Activated CD4-positive, alpha-beta T cell treated with anti-CD3 and anti-CD28 coated beads, Interleukin-2, amount 10 ng/mL, durations not matched to agents 7 days and 5 days (primary cell): ENCODE measurements around the gene SPRED1. TPM values are rescaled to one million over a fixed set of nuclear protein-coding genes. Genes with fewer than 3 reads are reported as not detected.

Experiments used
- CTCF ChIA-PET: fragments of 350-600 bp; sonication (Branson Sonifier 250); formaldehyde crosslinking; loops from one replicate; lab custom pipeline; 2021; ENCODE audit warnings: antibody characterized with exemption; lab: Charles Lee
- POLR2A ChIA-PET: fragments of 350-600 bp; sonication (Branson Sonifier 250); formaldehyde crosslinking; loops from one replicate; lab custom pipeline; 2021; ENCODE audit warnings: antibody characterized with exemption; lab: Charles Lee
- DNase-seq: peaks from one replicate; pipeline ENCODE4 v3.0.0-alpha.2; 2020
- H3K27ac Mint-ChIP-seq: one replicate; pipeline ENCODE4 v1.8.0; 2021; ENCODE audit warnings: mild to moderate bottlenecking, moderate library complexity, mixed read lengths
- H3K27me3 Mint-ChIP-seq: one replicate; pipeline ENCODE4 v1.8.0; 2021; ENCODE audit warnings: mixed read lengths
- H3K36me3 Mint-ChIP-seq: one replicate; pipeline ENCODE4 v1.8.0; 2021; ENCODE audit warnings: low read depth, mixed read lengths
- H3K4me1 Mint-ChIP-seq: one replicate; pipeline ENCODE4 v1.8.0; 2021; ENCODE audit warnings: mixed read lengths
- H3K4me3 Mint-ChIP-seq: one replicate; pipeline ENCODE4 v1.8.0; 2021; ENCODE audit warnings: mild to moderate bottlenecking, moderate library complexity, mixed read lengths
- H3K9me3 Mint-ChIP-seq: one replicate; pipeline ENCODE4 v1.8.0; 2021; ENCODE audit warnings: mixed read lengths
- total RNA-seq, 2 experiments: library from RNA; stranded (reverse); gene quantifications; one replicate each; pipeline ENCODE4 v1.2.3, GENCODE V29; 2021

Gene SPRED1
- total RNA-seq, 2 experiments from 2014 or later, result 0.15 to 0.29 TPM

GRCh38 chr15:38391191-38391590 lies 138.6 kb downstream of the SPRED1 start:
- no peaks in the 10 kb centered on the region for H3K9me3 Mint-ChIP-seq
- peaks cover 32% of the 10 kb centered on the region for H3K27me3 Mint-ChIP-seq
- H3K4me3 Mint-ChIP-seq, result no peak overlapping the region
- no peaks in the 10 kb centered on the region for H3K36me3 Mint-ChIP-seq
- ChIA-PET POLR2A (no interaction called here), CTCF (interaction anchor here (1.6 kb wide), 1 partner anchor 10 kb away, joined by 3 read pairs; no protein-coding TSS in a partner anchor)
- DNase-seq, result no peak
- no peaks in the 10 kb centered on the region for H3K4me1 Mint-ChIP-seq
- no peak overlapping the region for H3K27ac Mint-ChIP-seq

- H3K4me3 Mint-ChIP-seq, result no peak overlapping the region
- H3K27me3 Mint-ChIP-seq, result peaks cover 39% of the 10 kb centered on the region
- no peaks in the 10 kb centered on the region for H3K36me3 Mint-ChIP-seq
- ChIA-PET POLR2A (no interaction called here), CTCF (interaction anchor here (0.6 kb wide), 1 partner anchor 962 kb away, joined by 3 read pairs; no protein-coding TSS in a partner anchor)
- no peak for DNase-seq
- H3K4me1 Mint-ChIP-seq, result no peaks in the 10 kb centered on the region
- H3K9me3 Mint-ChIP-seq, result no peaks in the 10 kb centered on the region
- no peak overlapping the region for H3K27ac Mint-ChIP-seq
Observed at GRCh38 chr15:38398134-38398533, 145.5 kb downstream of the SPRED1 start.

- ChIA-PET POLR2A (no interaction called here), CTCF (no interaction called here)
- Mint-ChIP-seq H3K36me3 (no peaks in the 10 kb centered on the region), H3K27ac (no peak overlapping the region), H3K9me3 (no peaks in the 10 kb centered on the region), H3K27me3 (peaks cover 22% of the 10 kb centered on the region), H3K4me1 (no peaks in the 10 kb centered on the region), H3K4me3 (no peak overlapping the region)
- DNase-seq, result no peak
Observed at GRCh38 chr15:38401106-38401505, 148.5 kb downstream of the SPRED1 start.

GRCh38 chr15:38401701-38402100 lies 149.1 kb downstream of the SPRED1 start:
- no peak for DNase-seq
- H3K36me3 Mint-ChIP-seq, result no peaks in the 10 kb centered on the region
- H3K4me3 Mint-ChIP-seq, result no peak overlapping the region
- H3K27ac Mint-ChIP-seq, result no peak overlapping the region
- peaks cover 26% of the 10 kb centered on the region for H3K27me3 Mint-ChIP-seq
- no peaks in the 10 kb centered on the region for H3K9me3 Mint-ChIP-seq
- CTCF ChIA-PET, result no interaction called here
- POLR2A ChIA-PET, result no interaction called here
- H3K4me1 Mint-ChIP-seq, result no peaks in the 10 kb centered on the region

GRCh38 chr15:38406436-38406835 lies 153.8 kb downstream of the SPRED1 start:
- Mint-ChIP-seq H3K27me3 (peaks cover 31% of the 10 kb centered on the region), H3K27ac (no peak overlapping the region), H3K4me3 (no peak overlapping the region), H3K36me3 (no peaks in the 10 kb centered on the region), H3K9me3 (no peaks in the 10 kb centered on the region), H3K4me1 (no peaks in the 10 kb centered on the region)
- DNase-seq, result no peak
- CTCF ChIA-PET, result no interaction called here
- POLR2A ChIA-PET, result no interaction called here

Other genes with a start within 250 kb of the SPRED1 start
- gene FAM98B, start 201.3 kb downstream of the SPRED1 start, total RNA-seq, result 10 to 100 TPM; 34.7 to 42.9 TPM